Measurements from ENCODE around the gene BMP2. TPM values are rescaled to one million over a fixed set of nuclear protein-coding genes. Genes with fewer than 3 reads are reported as not detected.

Gene BMP2
- total RNA-seq, 1 experiment from 2014 or later: 6.6 TPM

DNA sequence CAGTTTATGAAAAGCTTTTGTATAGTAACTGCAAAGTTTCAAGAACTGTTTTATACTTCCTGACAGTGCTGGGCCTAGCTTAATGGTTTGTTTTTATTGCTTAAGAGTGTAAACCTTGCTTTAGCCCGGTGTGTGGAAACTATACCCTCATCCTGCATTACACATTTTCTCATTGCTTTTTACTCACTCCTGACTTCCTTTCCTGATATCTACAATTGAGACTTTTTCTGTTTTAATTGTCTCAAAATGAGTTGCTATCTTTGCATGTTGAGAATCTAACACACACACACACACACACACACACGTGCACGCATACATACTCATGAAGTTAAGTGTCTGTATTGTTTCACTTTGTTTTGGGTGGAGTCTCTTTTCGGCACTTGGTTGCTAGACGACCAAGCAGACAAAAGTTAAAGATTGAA lies 16.7 kb downstream of the BMP2 start:
- no peak overlapping the region for H4K8ac ChIP-seq (replicated peaks; ENCODE audit: insufficient read length, low read depth, low read length)
- H2BK20ac ChIP-seq (ENCODE audit: low read depth, low read length, poor library complexity, severe bottlenecking): no peak overlapping the region
- H3K9me3 ChIP-seq (ENCODE audit: control insufficient read depth, low read depth, low read length): no peaks in the 10 kb centered on the region
- no peaks in the 10 kb centered on the region for H3K4me1 ChIP-seq (ENCODE audit: insufficient read depth, low read length)
- no peak overlapping the region for H3K27ac ChIP-seq (ENCODE audit: insufficient read length, low read depth, low read length)
- H2BK120ac ChIP-seq (ENCODE audit: low read depth, low read length, poor library complexity, severe bottlenecking): no peak overlapping the region
- no peaks in the 10 kb centered on the region for H3K79me1 ChIP-seq (ENCODE audit: insufficient read depth, low read depth, low read length, poor library complexity, severe bottlenecking)
- Mint-ChIP-seq H3K4me1 (peaks cover 20 to 33% of the 10 kb centered on the region in 2 experiments), H3K27me3 (ENCODE audit: low read depth) (no peaks in the 10 kb centered on the region), H3K9me3 (no peaks in the 10 kb centered on the region), H3K36me3 (ENCODE audit: insufficient read depth in 1 of 3, low read depth in 3 of 3) (peaks cover 0 to 13% (median 0%) of the 10 kb centered on the region in 3 experiments; a peak in 4 of 7 replicates), H3K4me3 (no peak overlapping the region), H3K27ac (peak overlapping the region in 1 of 3 experiments; percentile 26; a peak in 2 of 7 replicates)
- H2AK5ac ChIP-seq (ENCODE audit: insufficient read length, low read length): no peak overlapping the region
- no peak overlapping the region for H3K56ac ChIP-seq (ENCODE audit: insufficient read length, low read depth, low read length)
- H3K18ac ChIP-seq (ENCODE audit: insufficient read length, low read depth, low read length): no peak overlapping the region
- no peaks in the 10 kb centered on the region for H3K23me2 ChIP-seq (ENCODE audit: insufficient read length, low read depth, low read length, poor library complexity, severe bottlenecking)
- no peak overlapping the region for H3K23ac ChIP-seq (ENCODE audit: insufficient read length, low read depth, low read length)
- H3K4me2 ChIP-seq (ENCODE audit: insufficient read depth, insufficient read length, low read length): no peak overlapping the region
- H4K5ac ChIP-seq (ENCODE audit: insufficient read length, low read depth, low read length): no peak overlapping the region
- H2AFZ ChIP-seq (ENCODE audit: low read length): no peak overlapping the region
- no peak overlapping the region for H2BK5ac ChIP-seq (ENCODE audit: insufficient read length, low read length)
- WGBS (ENCODE audit: extremely low coverage, insufficient read length, low lambda C conversion rate): no CpG with 5 or more reads among the region's 5 CpGs
- no peak overlapping the region for H3K9ac ChIP-seq (ENCODE audit: extremely low read depth, insufficient read length, low read length)
- no peak overlapping the region for H3K4ac ChIP-seq (ENCODE audit: low read depth, low read length)
- H2BK15ac ChIP-seq (ENCODE audit: low read depth, low read length): no peak overlapping the region
- H4K91ac ChIP-seq (ENCODE audit: insufficient read length, low read depth, low read length): no peak overlapping the region
- TF ChIP-seq CTCF (conservative IDR thresholded peaks at IDR 0.05): no peak
- H3T11ph ChIP-seq (ENCODE audit: low read length): no peak overlapping the region
- no peak overlapping the region for H2BK12ac ChIP-seq (ENCODE audit: insufficient read length, low read depth, low read length)
- no peaks in the 10 kb centered on the region for H4K20me1 ChIP-seq (ENCODE audit: control insufficient read depth, insufficient read depth, insufficient read length)
- no peak overlapping the region for H3K14ac ChIP-seq (ENCODE audit: insufficient read depth, low read length)
- no peaks in the 10 kb centered on the region for H3K79me2 ChIP-seq (ENCODE audit: insufficient read depth, low read length)
- H3K27me3 ChIP-seq (ENCODE audit: insufficient read depth, low read length): no peaks in the 10 kb centered on the region
- DNase-seq: no peak
